Mammary microvascular endothelial cell (primary cell): ENCODE data around the gene CEMIP. TPM values are rescaled to one million over a fixed set of nuclear protein-coding genes. Genes with fewer than 3 reads are reported as not detected.

ENCODE experiments used
- total RNA-seq: library from RNA; depleted of rRNA; stranded (reverse); fragments of >200 nt; gene quantifications from 2 replicates; pipeline ENCODE4 v1.2.3, GENCODE V29; 2015

Gene CEMIP, protein sequence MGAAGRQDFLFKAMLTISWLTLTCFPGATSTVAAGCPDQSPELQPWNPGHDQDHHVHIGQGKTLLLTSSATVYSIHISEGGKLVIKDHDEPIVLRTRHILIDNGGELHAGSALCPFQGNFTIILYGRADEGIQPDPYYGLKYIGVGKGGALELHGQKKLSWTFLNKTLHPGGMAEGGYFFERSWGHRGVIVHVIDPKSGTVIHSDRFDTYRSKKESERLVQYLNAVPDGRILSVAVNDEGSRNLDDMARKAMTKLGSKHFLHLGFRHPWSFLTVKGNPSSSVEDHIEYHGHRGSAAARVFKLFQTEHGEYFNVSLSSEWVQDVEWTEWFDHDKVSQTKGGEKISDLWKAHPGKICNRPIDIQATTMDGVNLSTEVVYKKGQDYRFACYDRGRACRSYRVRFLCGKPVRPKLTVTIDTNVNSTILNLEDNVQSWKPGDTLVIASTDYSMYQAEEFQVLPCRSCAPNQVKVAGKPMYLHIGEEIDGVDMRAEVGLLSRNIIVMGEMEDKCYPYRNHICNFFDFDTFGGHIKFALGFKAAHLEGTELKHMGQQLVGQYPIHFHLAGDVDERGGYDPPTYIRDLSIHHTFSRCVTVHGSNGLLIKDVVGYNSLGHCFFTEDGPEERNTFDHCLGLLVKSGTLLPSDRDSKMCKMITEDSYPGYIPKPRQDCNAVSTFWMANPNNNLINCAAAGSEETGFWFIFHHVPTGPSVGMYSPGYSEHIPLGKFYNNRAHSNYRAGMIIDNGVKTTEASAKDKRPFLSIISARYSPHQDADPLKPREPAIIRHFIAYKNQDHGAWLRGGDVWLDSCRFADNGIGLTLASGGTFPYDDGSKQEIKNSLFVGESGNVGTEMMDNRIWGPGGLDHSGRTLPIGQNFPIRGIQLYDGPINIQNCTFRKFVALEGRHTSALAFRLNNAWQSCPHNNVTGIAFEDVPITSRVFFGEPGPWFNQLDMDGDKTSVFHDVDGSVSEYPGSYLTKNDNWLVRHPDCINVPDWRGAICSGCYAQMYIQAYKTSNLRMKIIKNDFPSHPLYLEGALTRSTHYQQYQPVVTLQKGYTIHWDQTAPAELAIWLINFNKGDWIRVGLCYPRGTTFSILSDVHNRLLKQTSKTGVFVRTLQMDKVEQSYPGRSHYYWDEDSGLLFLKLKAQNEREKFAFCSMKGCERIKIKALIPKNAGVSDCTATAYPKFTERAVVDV (N-terminal part only)
- total RNA-seq: 0.10 and 0.67 TPM in 2 replicates

GRCh38 chr15:80778964-80779657 is at the start of gene CEMIP:
TSS of gene CEMIP (plus strand) at chr15:80779370. CDS start at chr15:80873880, 94,510 bp downstream.

GRCh38 chr15:80989518-80990478 is 210.6 kb downstream of the CEMIP start, which contains the start of gene MESD:
TSS of gene MESD (minus strand) at chr15:80989819. CDS start at chr15:80989791, 28 bp downstream.

DNA sequence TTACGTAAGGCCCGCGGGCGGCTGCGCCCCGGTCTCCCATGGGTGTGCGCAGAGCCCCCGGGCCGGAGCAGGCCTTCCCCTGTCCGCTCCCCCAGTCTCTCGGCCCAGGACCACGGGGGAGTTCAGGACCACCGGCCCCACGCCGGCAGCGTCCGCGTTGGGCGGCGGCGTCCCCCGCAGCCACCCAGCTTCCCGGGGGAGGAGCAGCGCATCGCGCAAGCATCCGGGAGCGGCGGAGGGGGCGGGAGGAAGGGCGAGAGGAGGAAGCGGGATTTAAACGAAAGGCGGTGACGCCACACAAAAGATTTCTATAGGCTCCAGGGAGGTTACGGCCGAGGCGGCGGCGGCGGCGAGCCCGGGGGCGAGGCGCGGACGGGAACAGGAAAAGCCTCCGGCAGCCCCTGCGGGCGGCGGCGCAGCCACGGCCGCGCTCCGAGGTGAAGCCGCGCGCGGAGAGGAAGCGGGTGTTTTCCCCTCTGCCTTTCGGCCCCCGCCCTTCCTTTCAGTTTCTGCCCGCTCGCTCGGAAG is 221.5 kb downstream of the CEMIP start, which contains the start of gene TLNRD1:
TLNRD1 (plus strand) TSS at position 300 of the 528 bp plus-strand sequence. CDS start 1,349 bp downstream, outside the sequence.

Other genes starting within 250 kb of the CEMIP start
- 4.4 and 4.6 TPM in 2 replicates for gene ABHD17C, start 84.1 kb upstream of the CEMIP start, total RNA-seq
- 21.7 and 23.4 TPM in 2 replicates for gene MESD, start 210.4 kb downstream of the CEMIP start, total RNA-seq
- 56.4 and 59.7 TPM in 2 replicates for gene TLNRD1, start 221.6 kb downstream of the CEMIP start, total RNA-seq